Pancreas (tissue), 10 donors: Measurements from ENCODE around the gene CFAP77. TPM values are rescaled to one million over a fixed set of nuclear protein-coding genes. Genes with fewer than 3 reads are reported as not detected.

ENCODE experiments used
- ATAC-seq, 4 donors: fragments of 200-7000 bp; cut with Tn5 transposase; one replicate each; pipeline versions ENCODE4 v1.8.0 to v1.9.1; 2020; ENCODE audit warnings: mild to moderate bottlenecking in 4 of 4, moderate library complexity in 4 of 4
- DNase-seq, 6 donors: peaks; one replicate each; pipeline ENCODE4 v3.0.0-alpha.2; 2020
- FAIRE-seq: peaks from 2 replicates; lab custom pipeline; 2012; peaks lifted over from hg19 to GRCh38; lab: Jason Lieb, UNC
- H3K27ac ChIP-seq, 4 donors: fragments of 200-600 bp; sonication (generic); 1 replicate in 3 of 4; 2 replicates in 1 of 4; pipeline versions ENCODE4 v1.5.0 to v1.8.0; 2020
- H3K27me3 ChIP-seq, 4 donors: fragments of 200-600 bp; one replicate each; pipeline ENCODE4 v1.8.0; 2021
- H3K36me3 ChIP-seq, 3 donors: fragments of 200-600 bp; sonication (generic) in 1 of 3; one replicate each; pipeline versions ENCODE4 v1.5.0 to v1.8.0; 2020 to 2021
- H3K4me1 ChIP-seq, 3 donors: fragments of 200-600 bp; one replicate each; pipeline ENCODE4 v1.8.0; 2021
- H3K4me3 ChIP-seq, 4 donors: fragments of 200-600 bp; sonication (generic) in 2 of 4; one replicate each; pipeline versions ENCODE4 v1.5.0 to v1.8.0; 2020 to 2021
- H3K9me3 ChIP-seq, 4 donors: fragments of 200-600 bp; one replicate each; pipeline ENCODE4 v1.8.0; 2021
- CTCF ChIP-seq, 4 donors: fragments of 200-600 bp; sonication (generic) in 3 of 4; IDR thresholded peaks; one replicate each; pipeline versions ENCODE4 v1.5.0 to v1.8.0; 2021; ENCODE audit warnings: antibody characterized with exemption in 4 of 4
- WGBS, 2 donors: extraction: QIAGEN DNeasy Blood & Tissue Kit; methylation state at CpG; one replicate each; pipeline ENCODE4 v1.1.7; 2013; 5-methylcytosine and 5-hydroxymethylcytosine counted together
- intact Hi-C, 3 donors: fragments of 100-400 bp; cut with DNase I; formaldehyde crosslinking; loops; one replicate each; pipeline versions ENCODE4 v1.11.1 to v1.14.2; 2022
- polyA plus RNA-seq, 2 donors: library from polyadenylated mRNA; stranded (reverse); fragments of 200-250 nt; gene quantifications; one replicate each; pipeline ENCODE4 v1.2.3, GENCODE V29; 2013
- total RNA-seq, 6 donors: library from RNA; stranded (reverse); fragmentation: NEBNext Ultra II Directional in 4 of 6; extraction: Animal tissue kit (Norgen Biotek cat#: 25700) in 4 of 6; gene quantifications; one replicate each; pipeline versions ENCODE4 v1.2.1 to v1.2.4, GENCODE V29; 2021 to 2023
- donor health status: healthy with polysubstance abuse.
- donor health status: DM: no; HTN: no; CAD: no; lungs with moderate emphysema.
- donor health status: DM: no; HTN: no; CAD: no.
- donor health status: control.
- donor health status: control.
- donor health status: Bipolar disorder and iron deficiency.
- donor health status: DM: yes; HTN: yes; CAD: no.
- donor health status: DM: no; HTN: no; CAD: no.
- donor health status: DM: no; HTN: no; CAD: no.
- donor health status: DM: yes; HTN: yes; CAD: no.

Gene CFAP77
- total and polyA plus RNA-seq, 8 donors: not detected

GRCh38 chr9:132461281-132461896 is 51.4 kb downstream of the CFAP77 start:
- Histone ChIP-seq H3K9me3 (no peaks in the 10 kb centered on the region), H3K4me1 (no peaks in the 10 kb centered on the region), H3K27me3 (no peaks in the 10 kb centered on the region), H3K27ac (no peak overlapping the region), H3K36me3 (no peaks in the 10 kb centered on the region), H3K4me3 (no peak overlapping the region)
- intact Hi-C loops: no loop called here
- WGBS, 2 donors: 73 to 74% methylated on average over 20 of the region's 20 CpGs
- no peak for TF ChIP-seq CTCF (IDR thresholded peaks at IDR 0.05)
- ATAC-seq: no peak
- no peak for DNase-seq
- no peak for FAIRE-seq

- no peaks in the 10 kb centered on the region for H3K27me3 ChIP-seq
- H3K36me3 ChIP-seq: no peaks in the 10 kb centered on the region
- DNase-seq: no peak
- no peaks in the 10 kb centered on the region for H3K9me3 ChIP-seq
- no peak for ATAC-seq
- no peak overlapping the region for H3K27ac ChIP-seq
- TF ChIP-seq CTCF (IDR thresholded peaks at IDR 0.05): no peak
- intact Hi-C loops: no loop called here
- WGBS, 2 donors: 66 to 68% methylated on average over 11 of the region's 11 CpGs
- no peak for FAIRE-seq
- no peak overlapping the region for H3K4me3 ChIP-seq
- H3K4me1 ChIP-seq: no peaks in the 10 kb centered on the region
These were observed 52.0 kb downstream of the CFAP77 start for GRCh38 chr9:132461971-132462370.

GRCh38 chr9:132464547-132464946 is 54.5 kb downstream of the CFAP77 start:
- no peak overlapping the region for H3K27ac ChIP-seq
- FAIRE-seq (no peak), DNase-seq (no peak), ATAC-seq (no peak)
- H3K4me3 ChIP-seq: no peak overlapping the region
- no peaks in the 10 kb centered on the region for H3K4me1 ChIP-seq
- H3K36me3 ChIP-seq: no peaks in the 10 kb centered on the region
- intact Hi-C loops: no loop called here
- H3K27me3 ChIP-seq: no peaks in the 10 kb centered on the region
- TF ChIP-seq CTCF (IDR thresholded peaks at IDR 0.05): no peak
- 53 to 60% methylated on average over 9 of the region's 9 CpGs for WGBS, 2 donors
- no peaks in the 10 kb centered on the region for H3K9me3 ChIP-seq

- Histone ChIP-seq H3K4me1 (no peaks in the 10 kb centered on the region), H3K27me3 (no peaks in the 10 kb centered on the region), H3K27ac (no peak overlapping the region), H3K9me3 (no peaks in the 10 kb centered on the region), H3K36me3 (no peaks in the 10 kb centered on the region), H3K4me3 (no peak overlapping the region)
- FAIRE-seq (no peak), ATAC-seq (no peak), DNase-seq (no peak)
- 54 to 59% methylated on average over 5 of the region's 5 CpGs for WGBS, 2 donors
- intact Hi-C loops: no loop called here
- TF ChIP-seq CTCF (IDR thresholded peaks at IDR 0.05): no peak
These were observed 55.2 kb downstream of the CFAP77 start for GRCh38 chr9:132465131-132465635.

- Histone ChIP-seq H3K9me3 (no peaks in the 10 kb centered on the region), H3K27me3 (no peaks in the 10 kb centered on the region), H3K4me3 (no peak overlapping the region), H3K27ac (no peak overlapping the region), H3K4me1 (no peaks in the 10 kb centered on the region), H3K36me3 (no peaks in the 10 kb centered on the region)
- 30 to 50% methylated on average over 4 of the region's 4 CpGs for WGBS, 2 donors
- ATAC-seq (no peak), DNase-seq (no peak), FAIRE-seq (no peak)
- intact Hi-C loops: no loop called here
- TF ChIP-seq CTCF (IDR thresholded peaks at IDR 0.05): no peak
These were observed 62.2 kb downstream of the CFAP77 start for GRCh38 chr9:132472199-132472598.
